ENCODE measurements around the gene DENND1A. TPM values are rescaled to one million over a fixed set of nuclear protein-coding genes. Genes with fewer than 3 reads are reported as not detected.

Gene DENND1A
- total and polyA plus RNA-seq, 4 donors = 7.9 to 22.0 (median 13.9) TPM

- Histone ChIP-seq H3K27ac (ENCODE audit: low read depth in 1 of 2, low read length in 2 of 2) (no peak overlapping the region), H3K4me1 (ENCODE audit: control insufficient read depth in 4 of 4, insufficient read depth in 4 of 4, low read length in 3 of 4) (no peaks in the 10 kb centered on the region), H3K4me3 (ENCODE audit: low read depth in 1 of 3, low read length in 3 of 3) (no peak overlapping the region), H3K27me3 (ENCODE audit: control insufficient read depth in 4 of 4, insufficient read depth in 4 of 4, low read length in 3 of 4) (no peaks in the 10 kb centered on the region), H3K9ac (ENCODE audit: low read depth in 1 of 2, low read length in 2 of 2) (no peak overlapping the region), H3K9me3 (ENCODE audit: control insufficient read depth in 4 of 4, low read length in 3 of 4) (no peaks in the 10 kb centered on the region), H3K36me3 (ENCODE audit: control insufficient read depth in 4 of 4, insufficient read depth in 3 of 4, low read depth in 1 of 4, low read length in 3 of 4) (peaks cover 0 to 3% (median 1%) of the 10 kb centered on the region in 4 donors)
- no peak for DNase-seq (ENCODE audit: low spot score)
- TF ChIP-seq RXRA (IDR thresholded peaks at IDR 0.05) (no peak), FOXA1 (IDR thresholded peaks at IDR 0.05) (no peak), RAD21 (IDR thresholded peaks at IDR 0.05) (no peak), JUND (IDR thresholded peaks at IDR 0.05) (no peak)
- 79% methylated on average over 8 of the region's 8 CpGs for WGBS
These were observed 331.9 kb downstream of the DENND1A start for GRCh38 chr9:123597876-123598556.

- Histone ChIP-seq H3K27me3 (ENCODE audit: control insufficient read depth in 4 of 4, insufficient read depth in 4 of 4, low read length in 3 of 4) (no peaks in the 10 kb centered on the region), H3K9ac (ENCODE audit: low read depth in 1 of 2, low read length in 2 of 2) (no peak overlapping the region), H3K4me1 (ENCODE audit: control insufficient read depth in 4 of 4, insufficient read depth in 4 of 4, low read length in 3 of 4) (no peaks in the 10 kb centered on the region), H3K27ac (ENCODE audit: low read depth in 1 of 2, low read length in 2 of 2) (no peak overlapping the region), H3K9me3 (ENCODE audit: control insufficient read depth in 4 of 4, low read length in 3 of 4) (no peaks in the 10 kb centered on the region), H3K4me3 (ENCODE audit: low read depth in 1 of 3, low read length in 3 of 3) (no peak overlapping the region), H3K36me3 (ENCODE audit: control insufficient read depth in 4 of 4, insufficient read depth in 3 of 4, low read depth in 1 of 4, low read length in 3 of 4) (peaks cover 0 to 3% (median 1%) of the 10 kb centered on the region in 4 donors)
- 91% methylated on average over 4 of the region's 4 CpGs for WGBS
- TF ChIP-seq SP1 (IDR thresholded peaks at IDR 0.05) = no peak
- no peak for TF ChIP-seq YY1 (IDR thresholded peaks at IDR 0.05)
- no peak for TF ChIP-seq HNF4G (IDR thresholded peaks at IDR 0.05)
- no peak for TF ChIP-seq ZBTB33 (IDR thresholded peaks at IDR 0.05)
- no peak for TF ChIP-seq EGR1 (IDR thresholded peaks at IDR 0.05; ENCODE audit: low read depth in 2 of 2)
- TF ChIP-seq FOXA1 (IDR thresholded peaks at IDR 0.05) = no peak
- no peak for TF ChIP-seq REST (IDR thresholded peaks at IDR 0.05)
- TF ChIP-seq GABPA (IDR thresholded peaks at IDR 0.05 in 1 of 2, conservative IDR thresholded peaks at IDR 0.05 in 1 of 2) = no peak
- TF ChIP-seq, protein P1, sequence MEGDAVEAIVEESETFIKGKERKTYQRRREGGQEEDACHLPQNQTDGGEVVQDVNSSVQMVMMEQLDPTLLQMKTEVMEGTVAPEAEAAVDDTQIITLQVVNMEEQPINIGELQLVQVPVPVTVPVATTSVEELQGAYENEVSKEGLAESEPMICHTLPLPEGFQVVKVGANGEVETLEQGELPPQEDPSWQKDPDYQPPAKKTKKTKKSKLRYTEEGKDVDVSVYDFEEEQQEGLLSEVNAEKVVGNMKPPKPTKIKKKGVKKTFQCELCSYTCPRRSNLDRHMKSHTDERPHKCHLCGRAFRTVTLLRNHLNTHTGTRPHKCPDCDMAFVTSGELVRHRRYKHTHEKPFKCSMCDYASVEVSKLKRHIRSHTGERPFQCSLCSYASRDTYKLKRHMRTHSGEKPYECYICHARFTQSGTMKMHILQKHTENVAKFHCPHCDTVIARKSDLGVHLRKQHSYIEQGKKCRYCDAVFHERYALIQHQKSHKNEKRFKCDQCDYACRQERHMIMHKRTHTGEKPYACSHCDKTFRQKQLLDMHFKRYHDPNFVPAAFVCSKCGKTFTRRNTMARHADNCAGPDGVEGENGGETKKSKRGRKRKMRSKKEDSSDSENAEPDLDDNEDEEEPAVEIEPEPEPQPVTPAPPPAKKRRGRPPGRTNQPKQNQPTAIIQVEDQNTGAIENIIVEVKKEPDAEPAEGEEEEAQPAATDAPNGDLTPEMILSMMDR (IDR thresholded peaks at IDR 0.05; ENCODE audit: low read depth, low read length, missing input control) = no peak
- DNase-seq (ENCODE audit: low spot score) = no peak
These were observed 332.9 kb downstream of the DENND1A start for GRCh38 chr9:123597048-123597447.
